ENCODE measurements around the gene PLIN3.

DNA sequence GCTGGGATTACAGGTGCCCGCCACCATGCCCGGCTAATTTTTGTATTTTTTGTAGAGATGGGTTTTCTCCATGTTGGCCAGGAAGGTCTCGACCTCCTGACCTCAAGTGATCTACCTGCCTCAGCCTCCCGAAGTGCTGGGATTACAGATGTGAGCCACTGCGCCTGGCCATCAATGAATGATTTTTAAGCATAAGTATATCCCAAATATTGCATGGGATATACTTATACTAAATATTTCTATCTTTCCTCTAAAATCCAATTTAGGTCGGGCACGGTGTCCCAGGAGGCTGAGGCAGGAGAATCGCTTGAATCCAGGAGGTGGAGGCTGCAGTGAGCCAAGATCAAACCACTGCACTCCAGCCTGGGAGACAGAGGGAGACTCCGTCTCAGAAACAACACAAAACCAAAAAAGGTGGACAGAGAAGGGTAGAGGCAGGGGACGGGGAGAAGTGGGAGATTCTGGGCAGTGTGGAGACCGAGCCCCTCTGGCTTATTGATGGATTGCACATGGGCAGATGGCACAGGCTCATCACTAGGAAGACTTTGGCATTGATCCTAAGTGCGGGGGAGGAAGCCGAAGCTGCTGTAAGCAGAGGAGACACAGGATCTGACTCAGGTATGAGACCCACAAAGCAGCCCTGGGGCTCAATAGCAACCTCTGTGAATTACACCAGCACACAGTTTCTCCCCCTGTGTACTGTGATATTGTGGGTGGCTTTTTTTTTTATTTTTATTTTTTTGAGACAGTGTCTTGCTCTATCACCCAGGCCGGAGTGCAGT lies 21.8 kb upstream of the PLIN3 start:
- TF ChIP-seq ARNT (IDR thresholded peaks at IDR 0.05) (no peak), FOXK2 (IDR thresholded peaks at IDR 0.05) (no peak), PKNOX1 (IDR thresholded peaks at IDR 0.05) (no peak), SP1 (IDR thresholded peaks at IDR 0.05) (no peak), HDGF (IDR thresholded peaks at IDR 0.05; ENCODE audit: borderline replicate concordance) (no peak), NFRKB (IDR thresholded peaks at IDR 0.05) (no peak), FOXM1 (IDR thresholded peaks at IDR 0.05; ENCODE audit: borderline replicate concordance) (no peak), SUZ12 (IDR thresholded peaks at IDR 0.05) (no peak), TARDBP (IDR thresholded peaks at IDR 0.05) (no peak), BHLHE40 (IDR thresholded peaks at IDR 0.05; ENCODE audit: borderline replicate concordance) (no peak), ZNF384 (IDR thresholded peaks at IDR 0.05) (no peak), FOXA1 (IDR thresholded peaks at IDR 0.05) (no peak), ELF4 (IDR thresholded peaks at IDR 0.05) (no peak)

All from HEK293T (cell line).